ENCODE measurements around the gene SORCS3.

GRCh38 chr10:104664205-104664604, 23.1 kb downstream of the SORCS3 start:
- TF ChIP-seq CTCF (IDR thresholded peaks at IDR 0.05; ENCODE audit: borderline replicate concordance, extremely low read depth, low read length, poor library complexity, severe bottlenecking) = no peak
- no peak for TF ChIP-seq EZH2 (IDR thresholded peaks at IDR 0.05; ENCODE audit: borderline replicate concordance, low read depth, low read length, severe bottlenecking)
